Heart right ventricle (tissue), 16 donors: ENCODE results near the gene FADS1. TPM values are rescaled to one million over a fixed set of nuclear protein-coding genes. Genes with fewer than 3 reads are reported as not detected.

Experiments used
- ATAC-seq, 8 donors: fragments of 200-7000 bp; cut with Tn5 transposase; one replicate each; pipeline ENCODE4 v1.9.1; 2020; ENCODE audit warnings: mild to moderate bottlenecking in 8 of 8, moderate library complexity in 8 of 8, moderate number of reproducible peaks in 1 of 8
- DNase-seq, 2 donors: peaks; one replicate each; pipeline ENCODE4 v3.0.0-alpha.2; 2020
- H3K27ac ChIP-seq, 10 donors: fragments of 200-600 bp; sonication (generic) in 2 of 10; one replicate each; pipeline versions ENCODE4 v1.5.0 to v1.8.0; 2020 to 2022; ENCODE audit warnings: mild to moderate bottlenecking in 3 of 10
- H3K27me3 ChIP-seq, 7 donors: fragments of 200-600 bp; one replicate each; pipeline ENCODE4 v1.8.0; 2021 to 2022; ENCODE audit warnings: mild to moderate bottlenecking in 2 of 7
- H3K36me3 ChIP-seq, 9 donors: fragments of 200-600 bp; sonication (generic) in 1 of 9; one replicate each; pipeline versions ENCODE4 v1.5.0 to v1.8.0; 2020 to 2022; ENCODE audit warnings: mild to moderate bottlenecking in 2 of 9
- H3K4me1 ChIP-seq, 9 donors: fragments of 200-600 bp; sonication (generic) in 1 of 9; one replicate each; pipeline versions ENCODE4 v1.5.0 to v1.8.0; 2020 to 2022; ENCODE audit warnings: mild to moderate bottlenecking in 4 of 9
- H3K4me3 ChIP-seq, 10 donors: fragments of 200-600 bp; sonication (generic) in 2 of 10; one replicate each; pipeline versions ENCODE4 v1.5.0 to v1.8.0; 2020 to 2022; ENCODE audit warnings: mild to moderate bottlenecking in 7 of 10, moderate library complexity in 2 of 10
- H3K9me3 ChIP-seq, 11 donors: fragments of 200-600 bp in 10 of 11; sonication (generic) in 2 of 11; one replicate each; pipeline versions ENCODE4 v1.5.0 to v1.8.0; 2013 to 2022; ENCODE audit warnings: mild to moderate bottlenecking in 2 of 11, control low read depth in 1 of 11, moderate library complexity in 1 of 11
- CTCF ChIP-seq, 9 donors: fragments of 200-600 bp; sonication (generic) in 2 of 9; IDR thresholded peaks; one replicate each; pipeline versions ENCODE4 v1.5.0 to v1.8.0; 2021 to 2022; ENCODE audit warnings: antibody characterized with exemption in 9 of 9, mild to moderate bottlenecking in 5 of 9, moderate library complexity in 1 of 9
- WGBS, 2 donors: extraction: QIAGEN DNeasy Blood & Tissue Kit; methylation state at CpG; one replicate each; pipeline ENCODE4 v1.1.7; 2013; ENCODE audit warnings: inconsistent platforms in 1 of 2; 5-methylcytosine and 5-hydroxymethylcytosine counted together
- intact Hi-C, 10 donors: fragments of 100-400 bp; cut with DNase I; formaldehyde crosslinking; loops; one replicate each; pipeline versions ENCODE4 v1.11.1 to v1.14.2; 2022
- polyA plus RNA-seq, 2 donors: library from polyadenylated mRNA; stranded (reverse); fragments of 200-250 nt; gene quantifications; one replicate each; pipeline ENCODE4 v1.2.3, GENCODE V29; 2013
- total RNA-seq, 10 donors: library from RNA; stranded (reverse); fragmentation: NEBNext Ultra II Directional in 3 of 10; extraction: Animal tissue kit (Norgen Biotek cat#: 25700) in 3 of 10; gene quantifications; one replicate each; pipeline versions ENCODE4 v1.2.1 to v1.2.4, GENCODE V29; 2021 to 2023
- donor health status: Arrhythmogenic right ventricular cardiomyopathy.
- donor health status: ischemic (EF 13 %, LVEDD 7.1; RV severe dilation, severe dysfunction).
- donor health status: healthy with polysubstance abuse.
- donor health status: DM: no; HTN: yes; CAD: no.
- donor health status: DM: no; HTN: no; CAD: no.
- donor health status: ischemic (EF 25% LVEDD 6.9; RV normal size, moderate dysfunction).
- donor health status: ischemic (EF 25% LVEDD 5.7; RV mildly dilated, moderate dysfunction).
- donor health status: healthy.
- donor health status: DM: yes; HTN: yes; CAD: no.
- donor health status: Ischemic cardiomyopathy.
- donor health status: ischemic (EF 35%, LVEDD 5.7; RV mildly dilated, moderate dysfunction).
- donor health status: nonischemic (EF 11% LVEDD 7.7; RV severe dilation, severe dysfunction).
- donor health status: DM: yes; HTN: yes; CAD: no.
- donor health status: PGD.
- donor health status: ischemic (EF 29% LVEDD 5.4; RV normal size, mild dysfunction).
- donor health status: nonischemic (EF 23%, LVEDD 6.1; RV moderate dilation, normal function).

The FADS1 gene
- total and polyA plus RNA-seq, 12 donors: 13.8 to 37.4 (median 25.4) TPM

GRCh38 chr11:61839742-61840141 is 22.9 kb upstream of the FADS1 start:
- WGBS, 2 donors: 97 to 99% methylated on average over 2 of the region's 2 CpGs
- no peak for TF ChIP-seq CTCF (IDR thresholded peaks at IDR 0.05)

GRCh38 chr11:61838921-61839320 is 22.1 kb upstream of the FADS1 start:
- Histone ChIP-seq H3K36me3 (peaks cover 0 to 63% (median 12%) of the 10 kb centered on the region in 9 donors), H3K27ac (no peak overlapping the region), H3K4me1 (peaks cover 2 to 37% (median 25%) of the 10 kb centered on the region in 9 donors), H3K27me3 (no peaks in the 10 kb centered on the region), H3K9me3 (no peaks in the 10 kb centered on the region), H3K4me3 (no peak overlapping the region)
- no peak for TF ChIP-seq CTCF (IDR thresholded peaks at IDR 0.05)
- intact Hi-C loops: no loop called here
- no peak for ATAC-seq
- 88 to 93% methylated on average over 10 of the region's 10 CpGs for WGBS, 2 donors
- no peak for DNase-seq

More at GRCh38 chr11:61839742-61840141, 22.9 kb upstream of the FADS1 start:
- Histone ChIP-seq H3K4me1 (peaks cover under 1 to 29% (median 17%) of the 10 kb centered on the region in 9 donors), H3K4me3 (no peak overlapping the region), H3K9me3 (no peaks in the 10 kb centered on the region), H3K36me3 (peaks cover 0 to 72% (median 17%) of the 10 kb centered on the region in 9 donors), H3K27me3 (no peaks in the 10 kb centered on the region), H3K27ac (no peak overlapping the region)
- ATAC-seq (no peak), DNase-seq (no peak)
- intact Hi-C loops: no loop called here

- ATAC-seq: no peak
- intact Hi-C loops: no loop called here
Measured at GRCh38 chr11:61838501-61838900, 21.7 kb upstream of the FADS1 start.

GRCh38 chr11:61837411-61838005 is 20.7 kb upstream of the FADS1 start:
- intact Hi-C loops: no loop called here
- Histone ChIP-seq H3K36me3 (peaks cover 0 to 49% (median 9%) of the 10 kb centered on the region in 9 donors), H3K27ac (no peak overlapping the region), H3K9me3 (no peaks in the 10 kb centered on the region), H3K4me3 (no peak overlapping the region), H3K4me1 (peaks cover 3 to 49% (median 30%) of the 10 kb centered on the region in 9 donors), H3K27me3 (no peaks in the 10 kb centered on the region)
- ATAC-seq (no peak), DNase-seq (no peak)
- no peak for TF ChIP-seq CTCF (IDR thresholded peaks at IDR 0.05)
- 92 to 95% methylated on average over 15 of the region's 15 CpGs for WGBS, 2 donors

More at GRCh38 chr11:61838501-61838900, 21.7 kb upstream of the FADS1 start:
- 90 to 95% methylated on average over 5 of the region's 5 CpGs for WGBS, 2 donors
- no peak for DNase-seq
- Histone ChIP-seq H3K4me3 (no peak overlapping the region), H3K27ac (no peak overlapping the region), H3K27me3 (no peaks in the 10 kb centered on the region), H3K4me1 (peaks cover 2 to 41% (median 26%) of the 10 kb centered on the region in 9 donors), H3K36me3 (peaks cover 0 to 59% (median 9%) of the 10 kb centered on the region in 9 donors), H3K9me3 (no peaks in the 10 kb centered on the region)
- no peak for TF ChIP-seq CTCF (IDR thresholded peaks at IDR 0.05)
